Measurements from ENCODE around the gene RAI14.

Gene RAI14

GRCh38 chr5:34677428-34677827 is 21.3 kb downstream of the RAI14 start:
- no peak for DNase-seq (ENCODE audit: low read depth)

- no peak for DNase-seq (ENCODE audit: low read depth)
Measured at GRCh38 chr5:34680896-34681295, 24.8 kb downstream of the RAI14 start.

GRCh38 chr5:34682926-34683623 is 26.9 kb downstream of the RAI14 start:
- no peak for DNase-seq (ENCODE audit: low read depth)

GRCh38 chr5:34684281-34684979 is 28.3 kb downstream of the RAI14 start:
- DNase-seq (ENCODE audit: low read depth): no peak

- no peak for DNase-seq (ENCODE audit: low read depth)
Measured at GRCh38 chr5:34684980-34685352, 28.8 kb downstream of the RAI14 start.

GRCh38 chr5:34685485-34686165 is 29.5 kb downstream of the RAI14 start:
- DNase-seq (ENCODE audit: low read depth): no peak

GRCh38 chr5:34686762-34687268 is 30.7 kb downstream of the RAI14 start:
- no peak for DNase-seq (ENCODE audit: low read depth)

- no peak for DNase-seq (ENCODE audit: low read depth)
Measured at GRCh38 chr5:34687269-34688011, 31.3 kb downstream of the RAI14 start.

- DNase-seq (ENCODE audit: low read depth): no peak
Measured at GRCh38 chr5:34688015-34688810, 32.1 kb downstream of the RAI14 start.

- no peak for DNase-seq (ENCODE audit: low read depth)
Measured at GRCh38 chr5:34690301-34690700, 34.2 kb downstream of the RAI14 start.

GRCh38 chr5:34690898-34691297 is 34.8 kb downstream of the RAI14 start:
- no peak for DNase-seq (ENCODE audit: low read depth)

- DNase-seq (ENCODE audit: low read depth): no peak
Measured at GRCh38 chr5:34691326-34691725, 35.2 kb downstream of the RAI14 start.

- DNase-seq (ENCODE audit: low read depth): no peak
Measured at GRCh38 chr5:34692786-34693185, 36.7 kb downstream of the RAI14 start.

- DNase-seq (ENCODE audit: low read depth): no peak
Measured at GRCh38 chr5:34694012-34694411, 37.9 kb downstream of the RAI14 start.

- no peak for DNase-seq (ENCODE audit: low read depth)
Measured at GRCh38 chr5:34694685-34695084, 38.6 kb downstream of the RAI14 start.

- DNase-seq (ENCODE audit: low read depth): no peak
Measured at GRCh38 chr5:34695275-34696027, 39.3 kb downstream of the RAI14 start.

- no peak for DNase-seq (ENCODE audit: low read depth)
Measured at GRCh38 chr5:34697308-34698108, 41.4 kb downstream of the RAI14 start.

GRCh38 chr5:34698109-34698419 is 41.9 kb downstream of the RAI14 start:
- DNase-seq (ENCODE audit: low read depth): no peak

- DNase-seq (ENCODE audit: low read depth): no peak
Measured at GRCh38 chr5:34698754-34699153, 42.6 kb downstream of the RAI14 start.
